ENCODE results near the gene IGSF23.
"Not testable (repeated sequence)": the region's sequence is repeated elsewhere in the genome, so short reads cannot be mapped to it uniquely, and the experiment has no call there.

IGSF23 gene

GRCh38 chr19:44626048-44626624 lies 12.8 kb downstream of the IGSF23 start:
- no peaks in the 10 kb centered on the region for H3K36me3 ChIP-seq (ENCODE audit: insufficient read depth, low read length)
- H4K20me1 ChIP-seq (ENCODE audit: insufficient read depth, low read length) = no peaks in the 10 kb centered on the region
- no peaks in the 10 kb centered on the region for H3K27me3 ChIP-seq (ENCODE audit: insufficient read depth, low read length)
- H2AFZ ChIP-seq (ENCODE audit: low read length) = no peak overlapping the region
- no peaks in the 10 kb centered on the region for H3K9me2 ChIP-seq (ENCODE audit: low read depth, low read length)
- H3K4me1 ChIP-seq (ENCODE audit: insufficient read depth, low read length, severe bottlenecking) = no peaks in the 10 kb centered on the region
- no peaks in the 10 kb centered on the region for H3F3A ChIP-seq (ENCODE audit: insufficient read depth, low read length)
- H3K79me2 ChIP-seq (ENCODE audit: insufficient read depth, low read length) = no peaks in the 10 kb centered on the region
- H3K27ac ChIP-seq (ENCODE audit: low read depth, low read length, poor library complexity, severe bottlenecking) = no peak overlapping the region
- TF ChIP-seq CTCF (IDR thresholded peaks at IDR 0.05; ENCODE audit: low read length) = no peak
- no peak for TF ChIP-seq EZH2 (IDR thresholded peaks at IDR 0.05; ENCODE audit: borderline replicate concordance, low read length)
- H3K4me3 ChIP-seq (ENCODE audit: low read depth, low read length, poor library complexity, severe bottlenecking) = no peak overlapping the region
- no peaks in the 10 kb centered on the region for H3K9me3 ChIP-seq (ENCODE audit: low read length)
- H3K9ac ChIP-seq (ENCODE audit: low read length) = no peak overlapping the region
- H3K4me2 ChIP-seq (ENCODE audit: low read length) = no peak overlapping the region

GRCh38 chr19:44627631-44628030 lies 14.3 kb downstream of the IGSF23 start:
- no peaks in the 10 kb centered on the region for H3K9me2 ChIP-seq (ENCODE audit: low read depth, low read length)
- no peaks in the 10 kb centered on the region for H3F3A ChIP-seq (ENCODE audit: insufficient read depth, low read length)
- H3K4me2 ChIP-seq (ENCODE audit: low read length) = no peak overlapping the region
- no peak overlapping the region for H2AFZ ChIP-seq (ENCODE audit: low read length)
- no peaks in the 10 kb centered on the region for H3K79me2 ChIP-seq (ENCODE audit: insufficient read depth, low read length)
- H3K27me3 ChIP-seq (ENCODE audit: insufficient read depth, low read length) = no peaks in the 10 kb centered on the region
- TF ChIP-seq CTCF (IDR thresholded peaks at IDR 0.05; ENCODE audit: low read length) = no peak
- no peak for TF ChIP-seq EZH2 (IDR thresholded peaks at IDR 0.05; ENCODE audit: borderline replicate concordance, low read length)
- H4K20me1 ChIP-seq (ENCODE audit: insufficient read depth, low read length) = no peaks in the 10 kb centered on the region
- H3K9me3 ChIP-seq (ENCODE audit: low read length) = no peaks in the 10 kb centered on the region
- H3K4me1 ChIP-seq (ENCODE audit: insufficient read depth, low read length, severe bottlenecking) = no peaks in the 10 kb centered on the region
- no peak overlapping the region for H3K4me3 ChIP-seq (ENCODE audit: low read depth, low read length, poor library complexity, severe bottlenecking)
- no peaks in the 10 kb centered on the region for H3K36me3 ChIP-seq (ENCODE audit: insufficient read depth, low read length)
- H3K27ac ChIP-seq (ENCODE audit: low read depth, low read length, poor library complexity, severe bottlenecking) = no peak overlapping the region
- H3K9ac ChIP-seq (ENCODE audit: low read length) = no peak overlapping the region

- no peak overlapping the region for H3K4me3 ChIP-seq (ENCODE audit: low read depth, low read length, poor library complexity, severe bottlenecking)
These were observed 15.4 kb downstream of the IGSF23 start for GRCh38 chr19:44628793-44629192.

GRCh38 chr19:44631611-44632010 lies 18.2 kb downstream of the IGSF23 start:
- H3K36me3 ChIP-seq (ENCODE audit: insufficient read depth, low read length); H3K27ac ChIP-seq (ENCODE audit: low read depth, low read length, poor library complexity, severe bottlenecking); H4K20me1 ChIP-seq (ENCODE audit: insufficient read depth, low read length); H3K79me2 ChIP-seq (ENCODE audit: insufficient read depth, low read length); H3K27me3 ChIP-seq (ENCODE audit: insufficient read depth, low read length); H3K4me3 ChIP-seq (ENCODE audit: low read depth, low read length, poor library complexity, severe bottlenecking); H2AFZ ChIP-seq (ENCODE audit: low read length); H3K9me3 ChIP-seq (ENCODE audit: low read length); H3K9ac ChIP-seq (ENCODE audit: low read length); H3K4me2 ChIP-seq (ENCODE audit: low read length); H3F3A ChIP-seq (ENCODE audit: insufficient read depth, low read length); H3K9me2 ChIP-seq (ENCODE audit: low read depth, low read length); H3K4me1 ChIP-seq (ENCODE audit: insufficient read depth, low read length, severe bottlenecking): not testable (repeated sequence)

More at GRCh38 chr19:44628793-44629192, 15.4 kb downstream of the IGSF23 start:
- Histone ChIP-seq H3K9me2 (ENCODE audit: low read depth, low read length) (no peaks in the 10 kb centered on the region), H3K9ac (ENCODE audit: low read length) (no peak overlapping the region), H4K20me1 (ENCODE audit: insufficient read depth, low read length) (no peaks in the 10 kb centered on the region), H3K4me1 (ENCODE audit: insufficient read depth, low read length, severe bottlenecking) (no peaks in the 10 kb centered on the region), H3K27me3 (ENCODE audit: insufficient read depth, low read length) (no peaks in the 10 kb centered on the region), H3F3A (ENCODE audit: insufficient read depth, low read length) (no peaks in the 10 kb centered on the region), H2AFZ (ENCODE audit: low read length) (no peak overlapping the region), H3K27ac (ENCODE audit: low read depth, low read length, poor library complexity, severe bottlenecking) (no peak overlapping the region), H3K9me3 (ENCODE audit: low read length) (no peaks in the 10 kb centered on the region), H3K36me3 (ENCODE audit: insufficient read depth, low read length) (no peaks in the 10 kb centered on the region), H3K4me2 (ENCODE audit: low read length) (no peak overlapping the region), H3K79me2 (ENCODE audit: insufficient read depth, low read length) (no peaks in the 10 kb centered on the region)
- no peak for TF ChIP-seq CTCF (IDR thresholded peaks at IDR 0.05; ENCODE audit: low read length)
- TF ChIP-seq EZH2 (IDR thresholded peaks at IDR 0.05; ENCODE audit: borderline replicate concordance, low read length) = no peak

- H3K9me3 ChIP-seq (ENCODE audit: low read length); H2AFZ ChIP-seq (ENCODE audit: low read length); H3K4me3 ChIP-seq (ENCODE audit: low read depth, low read length, poor library complexity, severe bottlenecking); H4K20me1 ChIP-seq (ENCODE audit: insufficient read depth, low read length); H3K27me3 ChIP-seq (ENCODE audit: insufficient read depth, low read length); H3K36me3 ChIP-seq (ENCODE audit: insufficient read depth, low read length); H3K4me2 ChIP-seq (ENCODE audit: low read length); H3K9me2 ChIP-seq (ENCODE audit: low read depth, low read length); H3K27ac ChIP-seq (ENCODE audit: low read depth, low read length, poor library complexity, severe bottlenecking); H3K79me2 ChIP-seq (ENCODE audit: insufficient read depth, low read length); H3K9ac ChIP-seq (ENCODE audit: low read length); H3F3A ChIP-seq (ENCODE audit: insufficient read depth, low read length); H3K4me1 ChIP-seq (ENCODE audit: insufficient read depth, low read length, severe bottlenecking): not testable (repeated sequence)
These were observed 20.7 kb downstream of the IGSF23 start for GRCh38 chr19:44634058-44634457.
